GM21737 (cell line): Measurements from ENCODE around the gene OR1J2.
"Not testable (repeated sequence)": the region's sequence is repeated elsewhere in the genome, so short reads cannot be mapped to it uniquely, and the experiment has no call there.

Experiments
- ATAC-seq: cut with Tn5 transposase; IDR thresholded peaks from one replicate; pipeline ENCODE4 v1.9.1; 2021; ENCODE audit warnings: mild to moderate bottlenecking, moderate library complexity; ENCODE audit not compliant: unreplicated experiment

The OR1J2 gene, protein sequence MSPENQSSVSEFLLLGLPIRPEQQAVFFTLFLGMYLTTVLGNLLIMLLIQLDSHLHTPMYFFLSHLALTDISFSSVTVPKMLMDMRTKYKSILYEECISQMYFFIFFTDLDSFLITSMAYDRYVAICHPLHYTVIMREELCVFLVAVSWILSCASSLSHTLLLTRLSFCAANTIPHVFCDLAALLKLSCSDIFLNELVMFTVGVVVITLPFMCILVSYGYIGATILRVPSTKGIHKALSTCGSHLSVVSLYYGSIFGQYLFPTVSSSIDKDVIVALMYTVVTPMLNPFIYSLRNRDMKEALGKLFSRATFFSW

DNA sequence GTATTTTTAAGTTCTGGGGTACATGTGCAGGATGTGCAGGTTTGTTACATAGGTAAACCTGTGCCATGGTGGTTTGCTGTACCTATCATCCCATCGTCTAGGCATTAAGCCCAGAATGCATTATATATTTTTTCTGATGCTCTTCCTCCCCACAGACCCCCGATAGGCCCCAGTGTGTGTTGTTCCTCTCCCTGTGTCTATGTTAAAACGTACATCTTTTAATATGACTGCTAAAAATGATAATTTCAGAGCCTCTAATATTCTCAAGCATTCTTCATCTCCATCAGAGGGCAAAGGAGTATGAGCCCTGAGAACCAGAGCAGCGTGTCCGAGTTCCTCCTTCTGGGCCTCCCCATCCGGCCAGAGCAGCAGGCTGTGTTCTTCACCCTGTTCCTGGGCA is at the start of gene OR1J2:
OR1J2 (plus strand) TSS at position 301 of the 400 bp plus-strand sequence; CDS start at position 301, 0 bp downstream.
- no peak for ATAC-seq

DNA sequence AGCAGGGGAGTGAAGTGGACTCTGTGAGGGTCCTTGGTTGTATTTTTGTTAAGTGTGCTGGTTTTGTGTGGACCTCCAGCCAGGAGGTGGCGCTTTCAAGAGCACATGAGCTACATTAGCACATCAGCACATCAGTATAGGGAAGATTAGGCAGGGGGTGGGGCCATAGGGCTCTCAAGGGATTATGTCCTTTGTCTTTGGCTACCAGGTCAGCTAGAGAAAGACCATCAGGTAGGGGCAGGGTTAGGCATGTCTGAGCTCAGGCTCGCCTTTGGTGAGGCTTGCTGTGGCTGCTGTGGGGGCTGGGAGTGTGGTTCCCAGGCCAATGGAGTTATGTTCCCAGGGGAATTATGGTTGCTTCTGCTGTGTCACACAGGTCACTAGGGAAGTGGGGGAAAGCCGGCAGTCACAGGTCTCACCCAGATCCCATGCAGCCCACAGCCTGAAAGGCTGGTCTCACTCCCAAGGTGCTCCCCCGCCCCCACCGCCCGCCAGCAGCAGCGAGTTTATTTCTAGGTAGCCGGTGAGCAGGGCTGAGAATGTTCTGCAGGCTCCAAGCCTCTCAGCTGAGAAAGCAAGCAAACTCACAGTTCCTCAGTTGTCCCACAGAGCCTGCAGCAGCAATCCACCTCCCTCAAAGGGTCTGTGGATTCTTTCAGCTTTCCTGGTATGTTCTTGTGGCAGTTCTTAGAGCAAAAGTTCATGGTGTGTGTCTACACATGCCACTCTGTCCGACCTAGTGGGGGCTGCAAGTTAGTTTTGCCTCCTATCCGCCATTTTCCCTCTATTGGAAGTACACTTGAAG is 46.6 kb upstream of the OR1J2 start:
- peak; percentile 52 for ATAC-seq

DNA sequence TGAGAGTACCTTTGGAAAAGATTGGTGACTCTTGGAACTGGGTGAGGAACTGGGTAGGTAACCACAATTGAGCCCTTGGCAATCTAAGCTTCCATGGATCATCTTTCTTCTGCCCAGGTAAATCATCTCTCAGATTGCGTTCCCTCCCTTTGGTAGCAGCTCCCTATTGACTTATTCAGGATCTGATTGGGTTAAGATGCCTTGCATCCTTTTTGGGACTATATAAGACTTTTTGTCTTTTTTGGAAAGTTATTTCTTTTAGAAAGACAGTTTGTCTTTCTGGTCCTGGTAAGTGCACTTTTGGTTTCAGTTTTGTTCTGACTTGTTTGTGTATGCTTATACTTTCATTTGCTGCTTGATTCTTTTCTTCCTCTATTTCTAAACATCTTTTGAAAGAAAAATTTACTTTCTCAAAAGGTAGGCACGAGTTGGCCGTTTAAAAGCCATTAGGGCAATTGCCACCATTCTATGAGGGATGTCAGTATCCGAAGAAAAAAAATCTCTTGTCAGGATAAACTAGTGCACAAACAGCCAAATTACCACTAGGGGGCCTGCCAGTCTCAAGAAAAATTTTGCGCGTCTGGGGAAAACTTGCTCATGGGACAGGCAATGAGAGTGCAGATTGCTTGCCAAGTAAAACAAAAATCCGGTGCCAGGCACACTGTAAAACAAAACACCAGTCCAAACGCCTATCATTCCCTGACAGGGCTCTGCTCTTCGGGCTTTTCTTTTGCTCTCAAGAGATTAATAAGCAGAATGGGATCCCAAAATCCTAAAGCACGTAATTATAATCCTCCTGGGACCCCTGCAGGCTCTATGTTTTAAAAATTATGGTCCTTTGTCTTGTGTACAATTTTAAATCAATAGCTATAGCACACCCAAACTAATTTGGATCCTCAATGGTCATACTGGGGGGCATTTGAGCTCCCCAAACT is 45.7 kb upstream of the OR1J2 start:
- peak; percentile 81 for ATAC-seq

DNA sequence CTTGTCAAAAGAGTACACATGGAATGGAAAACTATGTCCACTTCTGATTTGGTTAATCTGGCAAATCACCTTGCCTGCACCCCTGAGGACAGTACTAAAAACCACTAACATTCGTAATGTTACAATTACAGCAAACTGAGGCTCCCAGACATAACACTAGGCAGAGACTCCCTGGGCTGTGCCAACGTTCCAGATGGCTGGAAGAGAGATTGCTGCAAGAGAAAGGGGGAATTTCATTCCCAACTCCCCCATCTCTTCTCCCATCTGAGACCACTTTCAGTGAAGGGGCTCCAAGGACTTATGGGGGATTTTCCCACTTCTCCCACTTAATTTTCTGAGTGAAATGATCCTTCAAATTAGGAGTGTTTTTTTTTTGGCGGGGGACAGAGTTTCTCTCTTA is 44.1 kb upstream of the OR1J2 start:
- no peak for ATAC-seq

DNA sequence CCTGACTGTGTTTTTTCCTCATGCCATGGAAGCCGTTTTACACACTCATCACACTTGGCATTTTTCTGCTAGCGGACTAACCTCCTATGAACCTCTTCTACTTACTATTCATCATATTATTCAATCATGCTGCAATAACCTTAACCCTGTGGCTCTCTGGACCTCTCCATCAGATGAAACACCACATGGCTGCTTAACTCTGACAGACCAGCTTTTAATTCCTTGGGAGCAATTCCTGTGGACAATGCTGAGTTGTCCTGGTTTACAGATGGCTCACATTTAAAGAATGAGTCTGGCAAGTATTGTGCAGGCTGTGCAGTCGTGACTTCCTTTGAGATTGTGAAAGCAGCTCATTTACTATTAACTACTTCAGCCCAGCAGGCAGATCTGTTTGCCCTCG is 41.9 kb upstream of the OR1J2 start:
- ATAC-seq = no peak

DNA sequence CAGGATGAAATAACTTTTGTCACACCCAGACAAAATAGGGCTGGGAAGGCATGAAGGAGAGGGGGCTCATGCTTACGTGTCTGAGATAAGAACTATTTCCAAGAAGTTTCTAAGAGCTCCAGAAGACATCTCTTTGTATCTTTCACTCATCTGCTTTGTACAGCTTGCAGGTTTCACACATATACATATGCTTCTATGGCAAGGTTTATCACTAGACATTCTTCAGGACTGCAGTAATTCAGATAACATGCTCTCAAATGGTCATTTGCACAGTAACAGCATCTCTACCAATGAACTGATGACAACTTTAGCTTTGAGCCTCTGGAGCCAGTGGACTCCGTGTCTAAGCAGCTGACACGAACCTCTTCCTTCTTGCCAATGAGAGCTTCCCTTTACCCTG is 36.0 kb upstream of the OR1J2 start:
- no peak for ATAC-seq

DNA sequence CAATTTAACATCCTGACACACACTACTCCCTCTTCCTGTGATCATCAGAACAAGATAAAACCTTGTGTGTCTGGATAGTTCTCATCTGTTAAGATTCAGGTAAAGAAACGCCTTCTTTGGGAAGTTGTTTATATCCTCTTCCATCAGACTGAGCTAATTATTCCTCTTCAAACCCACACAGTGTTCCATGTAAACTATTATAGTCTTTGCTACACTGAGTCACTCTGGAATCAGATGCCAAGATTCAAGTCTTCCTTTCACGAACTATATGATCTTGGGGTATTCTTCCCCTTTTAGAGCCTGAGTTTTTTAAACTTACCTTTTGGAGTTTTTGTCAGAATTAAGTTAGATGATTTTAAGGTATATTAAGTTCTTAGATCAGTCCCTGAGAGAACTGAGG is 34.9 kb upstream of the OR1J2 start:
- ATAC-seq = no peak

DNA sequence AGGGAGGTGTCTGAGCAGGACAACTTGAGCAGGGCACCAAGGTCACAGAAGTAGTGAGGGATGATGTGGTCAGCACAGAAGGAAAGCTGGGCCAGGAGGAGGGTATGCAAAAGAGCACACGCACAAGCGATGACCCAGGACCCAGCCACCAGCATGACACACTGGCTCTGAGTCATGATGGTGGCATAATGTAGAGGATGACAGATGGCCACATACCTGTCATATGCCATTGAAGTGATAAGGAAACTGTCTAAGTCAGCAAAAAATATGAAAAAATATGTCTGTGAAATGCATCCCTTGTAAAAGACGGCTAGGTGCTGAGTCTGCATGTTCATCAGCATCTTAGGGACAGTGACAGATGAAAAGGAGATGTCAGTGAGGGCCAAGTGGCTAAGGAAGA is 33.3 kb upstream of the OR1J2 start:
- ATAC-seq = no peak

DNA sequence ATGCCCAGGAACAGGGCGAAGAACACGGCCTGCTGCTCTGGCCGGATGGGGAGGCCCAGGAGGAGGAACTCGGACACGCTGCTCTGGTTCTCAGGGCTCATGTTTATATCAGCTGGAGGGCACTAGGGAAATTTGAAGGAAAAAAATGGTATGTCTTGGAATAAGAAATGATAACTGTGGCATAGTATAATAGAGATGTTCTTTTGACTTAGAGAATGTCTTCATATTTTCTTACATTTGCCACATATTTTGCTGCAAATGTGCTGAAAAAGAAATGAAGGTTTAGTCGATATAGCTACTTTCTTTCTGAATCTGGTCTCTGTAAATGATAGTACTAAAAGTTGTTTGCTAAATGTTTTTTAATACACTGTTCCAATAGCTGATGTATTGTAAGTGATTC is 32.8 kb upstream of the OR1J2 start, which contains the start of gene OR1J1:
OR1J1 (minus strand) TSS at position 101 of the 400 bp plus-strand sequence; CDS start at position 101, 0 bp downstream.
- no peak for ATAC-seq

DNA sequence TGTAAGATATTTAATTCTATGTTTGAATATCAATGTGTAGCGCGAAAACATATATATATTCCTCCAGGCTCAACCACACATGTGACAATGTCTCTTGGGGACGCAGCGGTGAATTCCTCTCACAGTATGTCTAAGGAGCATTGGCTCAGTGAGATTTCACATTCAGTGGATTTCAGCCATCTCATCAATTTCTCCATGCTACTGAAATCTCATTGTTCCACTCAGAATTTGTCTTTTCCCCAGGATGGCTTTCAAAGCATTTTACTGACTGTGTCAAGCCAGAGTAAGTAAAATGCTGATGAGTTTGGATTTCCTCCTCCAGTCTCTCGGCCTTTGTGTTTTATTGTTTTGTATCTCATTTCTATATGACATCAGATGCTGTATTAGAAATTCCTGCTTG is 31.5 kb upstream of the OR1J2 start:
- ATAC-seq = no peak

DNA sequence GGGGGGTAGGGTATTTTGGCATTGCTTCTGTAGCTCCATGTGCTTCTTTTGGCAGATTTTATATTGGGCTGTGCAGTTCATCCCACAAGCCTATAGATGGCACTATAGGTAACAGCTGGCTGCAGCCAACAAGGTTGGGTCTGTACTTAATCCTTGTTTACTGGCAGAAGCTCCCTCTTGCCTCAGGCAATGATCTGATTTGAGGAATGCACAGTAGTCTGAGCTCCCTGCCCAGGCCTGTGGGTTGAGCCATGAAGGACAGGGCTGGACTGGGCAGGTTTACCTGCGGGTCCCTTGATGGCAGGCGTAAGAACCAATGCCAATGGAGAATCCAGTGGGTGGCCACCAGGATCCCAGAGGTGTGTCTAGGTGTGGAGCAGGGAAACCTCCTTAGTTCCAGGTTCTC is 11.7 kb upstream of the OR1J2 start:
- ATAC-seq = no peak

DNA sequence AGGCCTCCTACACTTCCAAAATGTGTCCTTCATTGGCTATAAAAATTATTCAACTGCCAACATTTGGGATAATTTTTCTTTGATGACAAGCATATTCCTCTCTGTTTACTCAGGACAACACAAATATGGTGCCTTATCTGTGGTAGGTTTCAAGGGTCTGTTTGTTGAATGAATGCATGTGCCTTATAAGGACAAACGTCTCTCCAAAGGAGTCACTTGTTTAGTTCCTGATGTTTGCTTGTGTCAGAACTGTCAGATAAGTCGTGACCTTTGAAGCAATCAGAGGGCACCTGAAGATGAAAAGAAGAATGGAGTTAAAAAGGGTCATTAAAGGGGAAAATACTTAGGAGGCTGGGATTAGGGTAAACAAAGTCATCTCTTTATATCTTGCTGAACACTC is 3.6 kb upstream of the OR1J2 start:
- ATAC-seq = no peak

DNA sequence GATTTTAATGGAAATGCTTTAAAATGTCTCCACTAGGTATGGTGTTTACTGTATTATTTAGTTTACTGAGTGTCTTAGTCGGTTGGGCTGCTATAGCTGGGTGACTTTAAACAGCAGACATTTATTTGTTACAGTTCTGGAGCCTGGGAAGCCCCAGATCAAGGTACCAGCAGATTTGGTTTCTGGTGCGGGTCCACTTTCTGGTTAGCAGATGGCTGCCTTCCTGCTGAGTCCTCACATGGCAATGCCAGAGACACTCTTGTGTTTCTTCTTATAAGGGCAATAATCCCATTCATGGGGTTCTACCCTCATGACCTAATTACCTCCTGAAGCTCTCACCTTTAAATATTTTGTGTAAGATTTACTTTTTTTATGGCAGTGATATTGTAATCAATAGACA is 7.6 kb downstream of the OR1J2 start:
- no peak for ATAC-seq

DNA sequence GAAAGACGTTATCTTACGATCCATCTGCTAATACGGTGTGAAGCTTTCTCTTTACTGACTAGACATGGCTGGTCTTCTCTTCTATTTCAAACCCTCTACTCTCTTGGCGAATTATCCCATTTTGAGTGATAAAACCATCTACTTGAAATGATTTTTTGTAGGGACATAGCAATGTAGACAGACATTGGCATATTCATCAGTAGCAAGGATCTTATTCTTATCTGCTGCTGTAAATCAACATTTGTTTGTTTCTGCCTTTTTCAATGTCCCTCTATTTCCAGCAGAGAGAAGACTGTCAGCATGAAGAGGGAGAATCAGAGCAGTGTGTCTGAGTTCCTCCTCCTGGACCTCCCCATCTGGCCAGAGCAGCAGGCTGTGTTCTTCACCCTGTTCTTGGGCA is 8.2 kb downstream of the OR1J2 start, which contains the start of gene OR1J4:
OR1J4 (plus strand) TSS at position 301 of the 400 bp plus-strand sequence; CDS start at position 301, 0 bp downstream.
- ATAC-seq = no peak

DNA sequence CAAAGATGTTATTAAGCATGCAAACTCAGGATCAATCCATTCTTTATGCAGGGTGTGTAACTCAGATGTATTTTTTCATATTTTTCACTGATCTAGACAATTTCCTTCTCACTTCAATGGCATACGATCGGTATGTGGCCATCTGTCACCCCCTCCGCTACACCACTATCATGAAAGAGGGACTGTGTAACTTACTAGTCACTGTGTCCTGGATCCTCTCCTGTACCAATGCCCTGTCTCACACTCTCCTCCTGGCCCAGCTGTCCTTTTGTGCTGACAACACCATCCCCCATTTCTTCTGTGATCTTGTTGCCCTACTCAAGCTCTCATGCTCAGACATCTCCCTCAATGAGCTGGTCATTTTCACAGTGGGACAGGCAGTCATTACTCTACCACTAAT is 8.8 kb downstream of the OR1J2 start:
- no peak for ATAC-seq

DNA sequence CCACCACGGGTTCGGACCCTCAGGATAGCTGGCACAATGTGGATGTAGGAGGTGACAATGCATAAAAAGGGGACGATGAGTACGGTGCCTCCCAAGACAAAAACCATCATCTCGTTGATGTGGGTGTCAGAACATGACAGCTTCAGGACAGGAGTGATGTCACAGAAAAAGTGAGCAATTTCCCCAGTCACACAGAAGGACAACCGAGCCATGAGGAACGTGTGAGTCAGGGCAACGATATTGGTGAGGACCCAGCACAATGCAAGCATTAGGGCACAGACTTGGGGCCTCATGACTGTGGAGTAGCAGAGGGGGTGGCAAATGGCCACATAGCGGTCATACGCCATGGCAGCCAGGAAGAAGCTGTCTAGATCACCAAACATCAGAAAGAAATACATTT is 16.0 kb downstream of the OR1J2 start:
- no peak for ATAC-seq

DNA sequence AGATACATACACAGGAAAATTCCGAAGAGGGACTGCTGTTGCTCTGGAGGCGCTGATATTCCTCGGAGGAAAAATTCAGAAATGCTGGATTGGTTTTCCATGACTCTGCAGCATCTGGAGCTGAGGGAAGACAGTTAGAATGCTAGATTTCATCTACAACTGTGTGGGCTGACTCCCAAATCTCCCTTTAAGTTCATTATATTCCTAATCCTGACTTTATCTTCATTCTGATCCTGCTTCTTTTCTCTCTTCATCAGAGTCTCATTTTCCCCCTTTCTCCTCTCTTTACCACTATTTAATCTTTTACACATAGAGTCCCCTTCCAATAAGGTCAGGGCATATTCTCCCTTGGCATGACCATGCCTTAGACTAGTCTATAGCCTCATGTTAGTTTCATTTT is 16.6 kb downstream of the OR1J2 start, which contains the start of gene OR1N1:
OR1N1 (minus strand) TSS at position 101 of the 400 bp plus-strand sequence; CDS start at position 101, 0 bp downstream.
- ATAC-seq = no peak

DNA sequence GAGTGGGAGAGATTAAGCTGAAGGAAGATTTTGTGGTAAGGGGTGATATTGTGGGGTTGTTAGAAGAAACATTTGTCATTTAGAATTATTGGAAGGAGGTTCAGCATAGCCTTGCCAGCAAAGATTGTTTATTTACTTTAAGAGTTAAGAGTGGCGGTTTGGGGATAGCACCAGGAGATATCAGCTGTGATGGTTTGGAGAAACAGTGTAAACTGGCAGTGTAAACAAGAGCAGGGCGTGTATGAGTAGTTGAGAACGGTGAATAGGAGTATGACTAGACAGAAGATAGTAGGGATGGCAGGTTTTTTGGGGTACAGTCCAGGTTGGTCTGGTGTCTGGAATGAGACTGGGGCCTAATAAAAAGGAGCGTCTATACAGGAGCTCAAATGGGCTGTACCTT is 20.6 kb downstream of the OR1J2 start:
- not testable (repeated sequence) for ATAC-seq

DNA sequence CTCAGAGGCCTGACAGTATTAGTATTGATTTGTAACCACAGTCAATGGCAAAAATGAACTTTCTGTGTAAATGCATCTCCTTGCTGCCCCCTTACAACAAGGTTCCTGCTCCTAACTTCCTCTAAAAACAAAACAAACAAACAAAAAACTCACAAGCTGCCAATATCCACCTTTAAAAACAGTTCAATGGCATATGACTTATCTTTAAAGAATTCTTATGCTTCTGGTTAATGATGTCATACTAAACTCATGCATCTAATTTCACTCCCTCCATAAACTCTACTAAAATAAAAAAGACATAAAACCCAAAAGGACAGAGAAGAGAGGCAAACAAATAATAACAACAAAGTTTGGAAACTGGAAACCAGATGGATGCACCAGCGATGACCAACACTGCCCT is 25.5 kb downstream of the OR1J2 start:
- no peak for ATAC-seq

DNA sequence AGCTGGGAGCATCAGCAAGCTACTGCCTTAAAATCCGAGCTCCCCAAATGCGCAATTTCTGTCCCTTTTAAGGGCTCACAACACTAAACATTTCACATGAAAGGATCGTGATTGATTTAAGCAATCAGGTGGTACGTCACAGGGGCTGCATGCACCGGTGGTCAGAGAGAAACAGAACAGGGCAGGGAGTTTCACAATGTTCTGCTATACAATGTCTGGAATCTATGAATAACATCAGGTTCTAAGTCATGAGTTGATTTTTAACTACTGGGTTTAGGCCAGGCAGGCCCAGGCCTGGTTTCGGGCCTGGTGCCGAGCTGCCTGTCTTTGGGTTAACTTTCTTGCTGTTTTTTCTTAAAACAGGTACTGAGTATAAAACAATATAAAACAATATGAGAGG is 26.5 kb downstream of the OR1J2 start:
- ATAC-seq = not testable (repeated sequence)

DNA sequence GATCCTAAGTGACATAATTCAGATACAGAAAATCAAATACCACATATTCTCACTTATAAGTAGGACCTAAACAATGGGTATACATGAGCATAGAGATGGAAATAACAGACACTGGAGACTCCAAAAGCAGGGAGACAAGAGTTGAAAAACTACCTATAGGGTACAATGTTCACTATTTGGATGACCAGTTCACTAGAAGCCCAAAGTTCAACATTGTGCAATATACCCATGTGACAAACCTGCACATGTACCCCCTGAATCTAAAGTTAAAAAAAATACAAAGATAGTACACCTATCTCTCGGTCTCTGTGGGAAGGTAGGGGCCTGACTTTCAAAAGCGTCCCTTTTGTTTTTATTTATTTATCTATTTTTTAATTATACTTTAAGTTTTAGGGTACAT is 28.2 kb downstream of the OR1J2 start:
- no peak for ATAC-seq
